Osteoblast (primary cell): ENCODE results near the gene JAG2. TPM values are rescaled to one million over a fixed set of nuclear protein-coding genes. Genes with fewer than 3 reads are reported as not detected.

ENCODE experiments used
- DNase-seq: peaks from one replicate; pipeline ENCODE4 v3.0.0; 2011; ENCODE audit warnings: low spot score, mixed read lengths; ENCODE audit not compliant: insufficient read length; ENCODE audit errors: missing footprints
- H2AFZ ChIP-seq: 2 replicates; pipeline ENCODE4 v1.6.0; 2011; ENCODE audit warnings: mild to moderate bottlenecking, low read length
- H3K27ac ChIP-seq: 2 replicates; pipeline ENCODE4 v1.5.1; 2011; ENCODE audit warnings: mild to moderate bottlenecking, low read depth, low read length, moderate library complexity
- H3K27me3 ChIP-seq: 2 replicates; pipeline ENCODE4 v1.6.0; 2012; ENCODE audit warnings: mild to moderate bottlenecking, control low read depth, inconsistent platforms, low read length, moderate library complexity; ENCODE audit not compliant: insufficient read depth
- H3K36me3 ChIP-seq: 2 replicates; pipeline ENCODE4 v1.5.1; 2011; ENCODE audit warnings: mild to moderate bottlenecking, low read length, control low read depth, moderate library complexity; ENCODE audit not compliant: insufficient read depth
- H3K4me1 ChIP-seq: 2 replicates; pipeline ENCODE4 v1.5.1; 2011; ENCODE audit warnings: mild to moderate bottlenecking, low read length, control low read depth, moderate library complexity; ENCODE audit not compliant: insufficient read depth
- H3K4me2 ChIP-seq: 2 replicates; pipeline ENCODE4 v1.6.0; 2011; ENCODE audit warnings: mild to moderate bottlenecking, low read length; ENCODE audit not compliant: insufficient read depth
- H3K4me3 ChIP-seq: fragments of 200-600 bp; sonication (generic); 3 replicates; pipeline ENCODE4 v1.5.1; 2012; ENCODE audit warnings: mild to moderate bottlenecking, low read length, inconsistent platforms; ENCODE audit not compliant: insufficient read depth
- H3K79me2 ChIP-seq: 2 replicates; pipeline ENCODE4 v1.6.0; 2012; ENCODE audit warnings: mild to moderate bottlenecking, low read length, control low read depth, inconsistent platforms; ENCODE audit not compliant: insufficient read depth
- H3K9me3 ChIP-seq: 2 replicates; pipeline ENCODE4 v1.5.1; 2011; ENCODE audit warnings: low read depth, low read length, control low read depth
- H4K20me1 ChIP-seq: 2 replicates; pipeline ENCODE4 v1.6.0; 2012; ENCODE audit warnings: mild to moderate bottlenecking, low read length, control low read depth; ENCODE audit not compliant: insufficient read depth
- CTCF ChIP-seq: IDR thresholded peaks from 2 replicates; pipeline ENCODE4 v1.5.1; 2011; ENCODE audit warnings: mild to moderate bottlenecking, low read depth, low read length, moderate library complexity; ENCODE audit errors: extremely low read depth
- total RNA-seq: library from RNA; depleted of rRNA; stranded (reverse); fragments of >200 nt; gene quantifications from 2 replicates; pipeline ENCODE4 v1.2.3, GENCODE V29; 2012

The JAG2 gene
- total RNA-seq, 1 donor: 3.3 TPM

- Histone ChIP-seq H3K4me3 (no peak overlapping the region), H3K4me2 (no peak overlapping the region)
- no peak for TF ChIP-seq CTCF
Observed at GRCh38 chr14:105208738-105209075, 40.1 kb upstream of the JAG2 start.

GRCh38 chr14:105207996-105208737 is 39.6 kb upstream of the JAG2 start:
- no peaks in the 10 kb centered on the region for H3K36me3 ChIP-seq
- TF ChIP-seq CTCF: no peak
- no peak for DNase-seq
- H4K20me1 ChIP-seq: no peaks in the 10 kb centered on the region
- peaks cover 7% of the 10 kb centered on the region for H3K4me1 ChIP-seq
- peaks cover 4% of the 10 kb centered on the region for H3K27me3 ChIP-seq
- no peak overlapping the region for H2AFZ ChIP-seq
- no peaks in the 10 kb centered on the region for H3K79me2 ChIP-seq
- H3K9me3 ChIP-seq: no peaks in the 10 kb centered on the region
- no peak overlapping the region for H3K27ac ChIP-seq
- no peak overlapping the region for H3K4me2 ChIP-seq
- H3K4me3 ChIP-seq: no peak overlapping the region

More at GRCh38 chr14:105208738-105209075, 40.1 kb upstream of the JAG2 start:
- H4K20me1 ChIP-seq: no peaks in the 10 kb centered on the region
- no peaks in the 10 kb centered on the region for H3K9me3 ChIP-seq
- no peaks in the 10 kb centered on the region for H3K79me2 ChIP-seq
- no peak overlapping the region for H2AFZ ChIP-seq
- peaks cover 7% of the 10 kb centered on the region for H3K4me1 ChIP-seq
- no peak overlapping the region for H3K27ac ChIP-seq
- H3K36me3 ChIP-seq: no peaks in the 10 kb centered on the region
- peaks cover 4% of the 10 kb centered on the region for H3K27me3 ChIP-seq
- no peak for DNase-seq

GRCh38 chr14:105207460-105207901 is 38.9 kb upstream of the JAG2 start:
- DNase-seq: no peak

More at GRCh38 chr14:105207460-105207901, 38.9 kb upstream of the JAG2 start:
- Histone ChIP-seq H2AFZ (no peak overlapping the region), H3K4me3 (no peak overlapping the region), H3K36me3 (no peaks in the 10 kb centered on the region), H3K4me2 (no peak overlapping the region), H4K20me1 (no peaks in the 10 kb centered on the region), H3K27ac (no peak overlapping the region), H3K4me1 (peaks cover 7% of the 10 kb centered on the region), H3K9me3 (no peaks in the 10 kb centered on the region), H3K27me3 (peaks cover 4% of the 10 kb centered on the region), H3K79me2 (no peaks in the 10 kb centered on the region)
- no peak for TF ChIP-seq CTCF
